Naive thymus-derived CD4-positive, alpha-beta T cell (primary cell): Measurements from ENCODE around the gene NBDY. TPM values are rescaled to one million over a fixed set of nuclear protein-coding genes. Genes with fewer than 3 reads are reported as not detected.
A peak's percentile ranks its signal among the peaks of the same experiment; 100 is the strongest.

Experiments used
- ATAC-seq: fragments of 150-1000 bp; cut with Tn5 transposase; 2 replicates; pipeline ENCODE4 v1.10.0; 2021; ENCODE audit warnings: mild to moderate bottlenecking, moderate library complexity
- CTCF ChIA-PET: fragments of 350-600 bp; sonication (Branson Sonifier 250); formaldehyde crosslinking; loops from one replicate; lab custom pipeline; 2021; ENCODE audit warnings: antibody characterized with exemption; lab: Charles Lee
- POLR2A ChIA-PET: fragments of 350-600 bp; sonication (Branson Sonifier 250); formaldehyde crosslinking; loops from one replicate; lab custom pipeline; 2021; ENCODE audit warnings: antibody characterized with exemption, inconsistent platforms; lab: Charles Lee
- DNase-seq, 9 donors: peaks; one replicate each; pipeline versions ENCODE4 v3.0.0 to v3.0.0-alpha.2; 2020 to 2022; ENCODE audit warnings: mixed read lengths in 1 of 9
- H3K27ac ChIP-seq: one replicate; pipeline ENCODE4 v1.7.0; 2013; ENCODE audit warnings: mild to moderate bottlenecking, low read depth, low read length, moderate library complexity
- H3K27me3 ChIP-seq, 2 donors: one replicate each; pipeline ENCODE4 v1.7.0; 2013; ENCODE audit warnings: low read length in 2 of 2, mild to moderate bottlenecking in 2 of 2, moderate library complexity in 2 of 2; ENCODE audit not compliant: control insufficient read depth in 2 of 2, insufficient read depth in 2 of 2
- H3K36me3 ChIP-seq, 3 experiments: 1 replicate in 2 of 3; 2 replicates in 1 of 3; pipeline ENCODE4 v1.7.0; 2013; ENCODE audit warnings: low read length in 3 of 3, mild to moderate bottlenecking in 3 of 3, moderate library complexity in 1 of 3; ENCODE audit not compliant: insufficient read depth in 3 of 3, control insufficient read depth in 2 of 3
- H3K4me1 ChIP-seq, 2 donors: one replicate each; pipeline ENCODE4 v1.7.0; 2013; ENCODE audit warnings: low read length in 2 of 2, mild to moderate bottlenecking in 2 of 2, moderate library complexity in 1 of 2; ENCODE audit not compliant: control insufficient read depth in 2 of 2, insufficient read depth in 2 of 2
- H3K4me3 ChIP-seq: 2 replicates; pipeline ENCODE4 v1.7.0; 2013; ENCODE audit warnings: mild to moderate bottlenecking, low read length
- H3K9me3 ChIP-seq, 3 experiments: 1 replicate in 2 of 3; 2 replicates in 1 of 3; pipeline ENCODE4 v1.7.0; 2013; ENCODE audit warnings: low read length in 3 of 3; ENCODE audit not compliant: control insufficient read depth in 2 of 3
- H3K27ac Mint-ChIP-seq, 9 donors: one replicate each; pipeline ENCODE4 v1.8.0; 2020 to 2022; ENCODE audit warnings: mixed read lengths in 9 of 9, mild to moderate bottlenecking in 8 of 9, moderate library complexity in 5 of 9, inconsistent platforms in 2 of 9
- H3K27me3 Mint-ChIP-seq, 5 donors: one replicate each; pipeline ENCODE4 v1.8.0; 2021 to 2022; ENCODE audit warnings: mixed read lengths in 5 of 5, mild to moderate bottlenecking in 1 of 5
- H3K36me3 Mint-ChIP-seq, 5 donors: one replicate each; pipeline ENCODE4 v1.8.0; 2020 to 2022; ENCODE audit warnings: mixed read lengths in 5 of 5, mild to moderate bottlenecking in 3 of 5, inconsistent platforms in 1 of 5
- H3K4me1 Mint-ChIP-seq, 7 donors: one replicate each; pipeline ENCODE4 v1.8.0; 2020 to 2022; ENCODE audit warnings: mixed read lengths in 7 of 7, mild to moderate bottlenecking in 3 of 7, inconsistent platforms in 1 of 7
- H3K4me3 Mint-ChIP-seq, 10 donors: one replicate each; pipeline ENCODE4 v1.8.0; 2020 to 2022; ENCODE audit warnings: mild to moderate bottlenecking in 10 of 10, mixed read lengths in 10 of 10, moderate library complexity in 6 of 10, inconsistent platforms in 2 of 10
- H3K9me3 Mint-ChIP-seq, 11 donors: one replicate each; pipeline ENCODE4 v1.8.0; 2020 to 2022; ENCODE audit warnings: mixed read lengths in 11 of 11, mild to moderate bottlenecking in 4 of 11, inconsistent platforms in 1 of 11, moderate library complexity in 1 of 11
- intact Hi-C, 2 donors: fragments of 100-400 bp; cut with micrococcal nuclease; formaldehyde crosslinking; loops; one replicate each; pipeline ENCODE4 v1.15.1; 2023
- polyA plus RNA-seq, 2 donors: library from polyadenylated mRNA; unstranded; fragments of 300-500 nt; fragmentation: Illumina TruSeq; gene quantifications; one replicate each; pipeline ENCODE4 v1.2.3, GENCODE V29; 2021
- total RNA-seq, 6 experiments: library from RNA in 5 of 6; stranded (reverse) in 5 of 6; gene quantifications; 1 replicate in 5 of 6; 2 replicates in 1 of 6; pipeline ENCODE4 v1.2.3 and lab custom pipeline; 2021 to 2026

Gene NBDY
- total and polyA plus RNA-seq, 7 experiments from 2014 or later, result 24.9 to 91.5 (median 40.9) TPM

- H3K4me1 Mint-ChIP-seq, result peaks cover 39 to 70% (median 66%) of the 10 kb centered on the region in 7 donors
- no peaks in the 10 kb centered on the region for H3K9me3 Mint-ChIP-seq
- DNase-seq (no peak), ATAC-seq (no peak)
- H3K27me3 Mint-ChIP-seq, result no peaks in the 10 kb centered on the region
- Histone ChIP-seq H3K9me3 (no peaks in the 10 kb centered on the region), H3K4me1 (peaks cover 24 to 37% of the 10 kb centered on the region in 2 donors), H3K4me3 (no peak overlapping the region), H3K36me3 (peaks cover 0 to 2% (median 0%) of the 10 kb centered on the region in 3 experiments), H3K27ac (peak overlapping the region; percentile 16), H3K27me3 (no peaks in the 10 kb centered on the region)
- peak overlapping the region in 8 of 10 donors; percentile 0 to 57 (median 12) for H3K4me3 Mint-ChIP-seq
- H3K27ac Mint-ChIP-seq, result peak overlapping the region; percentile 51 to 97 (median 88)
- ChIA-PET POLR2A (no interaction called here), CTCF (no interaction called here)
- H3K36me3 Mint-ChIP-seq, result peaks cover 0 to 3% (median 0%) of the 10 kb centered on the region in 5 donors
- intact Hi-C loops, result loop anchor here in 1 of 2 donors (2.0 kb wide), 1 partner anchor 657 kb away; no protein-coding TSS in a partner anchor
Measured at GRCh38 chrX:56797574-56798338, 68.7 kb downstream of the NBDY start.

- H3K4me1 ChIP-seq, result peaks cover 24 to 37% of the 10 kb centered on the region in 2 donors
- CTCF ChIA-PET, result interaction anchor here (0.6 kb wide), 1 partner anchor 13 kb away, joined by 6 read pairs; no protein-coding TSS in a partner anchor
Measured at GRCh38 chrX:56798339-56798711, 69.3 kb downstream of the NBDY start.

GRCh38 chrX:56798866-56799758 is 70.1 kb downstream of the NBDY start:
- Histone ChIP-seq H3K27ac (peak overlapping the region; percentile 64), H3K27me3 (no peaks in the 10 kb centered on the region), H3K4me3 (no peak overlapping the region), H3K4me1 (peaks cover 24 to 37% of the 10 kb centered on the region in 2 donors), H3K9me3 (no peaks in the 10 kb centered on the region), H3K36me3 (peaks cover 0 to 2% (median 0%) of the 10 kb centered on the region in 3 experiments)
- DNase-seq (peak in 4 of 9 donors; percentile 31 to 52 (median 38)), ATAC-seq (no peak)
- Mint-ChIP-seq H3K27me3 (no peaks in the 10 kb centered on the region), H3K4me3 (peak overlapping the region; percentile 14 to 76 (median 44)), H3K36me3 (peaks cover 0 to 2% (median 0%) of the 10 kb centered on the region in 5 donors), H3K9me3 (no peaks in the 10 kb centered on the region), H3K27ac (peak overlapping the region; percentile 89 to 97 (median 94)), H3K4me1 (peaks cover 36 to 75% (median 64%) of the 10 kb centered on the region in 7 donors)
- intact Hi-C loops, result loop anchor here in 1 of 2 donors (2.0 kb wide), 1 partner anchor 656 kb away; no protein-coding TSS in a partner anchor
- ChIA-PET CTCF (interaction anchor here (0.6 kb wide), 1 partner anchor 13 kb away, joined by 6 read pairs; no protein-coding TSS in a partner anchor), POLR2A (no interaction called here)

More at GRCh38 chrX:56798339-56798711, 69.3 kb downstream of the NBDY start:
- no peaks in the 10 kb centered on the region for H3K27me3 ChIP-seq
- H3K9me3 ChIP-seq, result no peaks in the 10 kb centered on the region
- no peak overlapping the region for H3K4me3 ChIP-seq
- intact Hi-C loops, result loop anchor here in 1 of 2 donors (2.0 kb wide), 1 partner anchor 656 kb away; no protein-coding TSS in a partner anchor
- H3K27ac ChIP-seq, result peak overlapping the region; percentile 64
- Mint-ChIP-seq H3K27me3 (no peaks in the 10 kb centered on the region), H3K4me3 (peak overlapping the region in 1 of 10 donors; percentile 4), H3K4me1 (peaks cover 39 to 70% (median 66%) of the 10 kb centered on the region in 7 donors), H3K9me3 (no peaks in the 10 kb centered on the region), H3K36me3 (peaks cover 0 to 3% (median 0%) of the 10 kb centered on the region in 5 donors), H3K27ac (peak overlapping the region in 8 of 9 donors; percentile 63 to 97 (median 86))
- POLR2A ChIA-PET, result no interaction called here
- H3K36me3 ChIP-seq, result peaks cover 0 to 2% (median 0%) of the 10 kb centered on the region in 3 experiments
- ATAC-seq (no peak), DNase-seq (no peak)

- no peaks in the 10 kb centered on the region for H3K27me3 ChIP-seq
- ATAC-seq (no peak), DNase-seq (no peak)
- H3K4me3 ChIP-seq, result no peak overlapping the region
- H3K27ac ChIP-seq, result peak overlapping the region; percentile 64
- H3K27me3 Mint-ChIP-seq, result no peaks in the 10 kb centered on the region
- intact Hi-C loops, result loop anchor here (2.0 to 10.0 kb wide), 5 partner anchors 68 to 1224 kb away; partner anchors contain the start of gene ZXDB (in 1 of the 2)
- H3K36me3 ChIP-seq, result peaks cover 0 to 3% (median 2%) of the 10 kb centered on the region in 3 experiments
- H3K9me3 Mint-ChIP-seq, result no peaks in the 10 kb centered on the region
- ChIA-PET CTCF (interaction anchor here (1.0 to 1.1 kb wide), 2 partner anchors 36 to 178 kb away, joined by 3 read pairs; no protein-coding TSS in a partner anchor), POLR2A (no interaction called here)
- H3K9me3 ChIP-seq, result no peaks in the 10 kb centered on the region
- H3K4me3 Mint-ChIP-seq, result peak overlapping the region in 9 of 10 donors; percentile 56 to 82 (median 68)
- H3K36me3 Mint-ChIP-seq, result peaks cover 0 to 2% (median 0%) of the 10 kb centered on the region in 5 donors
- peaks cover 24 to 37% of the 10 kb centered on the region in 2 donors for H3K4me1 ChIP-seq
- H3K27ac Mint-ChIP-seq, result peak overlapping the region; percentile 89 to 97 (median 94)
- H3K4me1 Mint-ChIP-seq, result peaks cover 37 to 75% (median 59%) of the 10 kb centered on the region in 7 donors
Measured at GRCh38 chrX:56800307-56800706, 71.3 kb downstream of the NBDY start.

- intact Hi-C loops, result loop anchor here (1.0 to 10.0 kb wide), 9 partner anchors 12 to 1224 kb away; partner anchors contain the start of gene ZXDB (in 1 of the 2)
- POLR2A ChIA-PET, result no interaction called here
- H3K9me3 Mint-ChIP-seq, result no peaks in the 10 kb centered on the region
- no peaks in the 10 kb centered on the region for H3K27me3 Mint-ChIP-seq
- Histone ChIP-seq H3K4me3 (no peak overlapping the region), H3K36me3 (peaks cover 0 to 3% (median 2%) of the 10 kb centered on the region in 3 experiments), H3K4me1 (peaks cover 24 to 37% of the 10 kb centered on the region in 2 donors), H3K9me3 (no peaks in the 10 kb centered on the region), H3K27ac (peak overlapping the region; percentile 64), H3K27me3 (no peaks in the 10 kb centered on the region)
- H3K4me1 Mint-ChIP-seq, result peaks cover 38 to 74% (median 59%) of the 10 kb centered on the region in 7 donors
- H3K4me3 Mint-ChIP-seq, result peak overlapping the region; percentile 56 to 82 (median 68)
- peaks cover 0 to 2% (median 0%) of the 10 kb centered on the region in 5 donors for H3K36me3 Mint-ChIP-seq
- peak; percentile 93 for ATAC-seq
- peak in 8 of 9 donors; percentile 42 to 75 (median 66) for DNase-seq
- CTCF ChIA-PET, result interaction anchor here (1.0 to 1.1 kb wide), 2 partner anchors 37 to 177 kb away, joined by 3 read pairs; no protein-coding TSS in a partner anchor
- H3K27ac Mint-ChIP-seq, result peak overlapping the region; percentile 89 to 97 (median 94)
Measured at GRCh38 chrX:56800801-56801200, 71.8 kb downstream of the NBDY start.
